Astrocyte (in vitro differentiated cells and primary cell): ENCODE data around the gene LMTK2. TPM values are rescaled to one million over a fixed set of nuclear protein-coding genes. Genes with fewer than 3 reads are reported as not detected.

Source experiments
- DNase-seq: peaks from one replicate; pipeline ENCODE4 v3.0.0-alpha.2; 2010; ENCODE audit warnings: low read depth
- FAIRE-seq: peaks from 2 replicates; lab custom pipeline; 2011; peaks lifted over from hg19 to GRCh38; lab: Jason Lieb, UNC
- H2AFZ ChIP-seq: 2 replicates; pipeline ENCODE4 v1.6.0; 2012; ENCODE audit warnings: low read depth, low read length, inconsistent platforms
- H3K27ac ChIP-seq: 2 replicates; pipeline ENCODE4 v1.5.1; 2011; ENCODE audit warnings: low read depth, low read length, inconsistent platforms
- H3K27me3 ChIP-seq: 2 replicates; pipeline ENCODE4 v1.6.0; 2011; ENCODE audit warnings: low read length, inconsistent platforms; ENCODE audit not compliant: insufficient read depth
- H3K36me3 ChIP-seq: 2 replicates; pipeline ENCODE4 v1.5.1; 2011; ENCODE audit warnings: low read length, inconsistent platforms; ENCODE audit not compliant: insufficient read depth
- H3K4me1 ChIP-seq: 2 replicates; pipeline ENCODE4 v1.5.1; 2011; ENCODE audit warnings: low read length, inconsistent platforms; ENCODE audit not compliant: insufficient read depth
- H3K4me2 ChIP-seq: 2 replicates; pipeline ENCODE4 v1.6.0; 2012; ENCODE audit warnings: low read length, inconsistent platforms
- H3K4me3 ChIP-seq: 2 replicates; pipeline ENCODE4 v1.5.1; 2011; ENCODE audit warnings: low read depth, mild to moderate bottlenecking, low read length, inconsistent platforms; ENCODE audit not compliant: insufficient read depth
- H3K79me2 ChIP-seq: 2 replicates; pipeline ENCODE4 v1.6.0; 2012; ENCODE audit warnings: mild to moderate bottlenecking, low read length, inconsistent platforms; ENCODE audit not compliant: insufficient read depth
- H3K9ac ChIP-seq: 2 replicates; pipeline ENCODE4 v1.6.0; 2012; ENCODE audit warnings: mild to moderate bottlenecking, low read length, inconsistent platforms
- H3K9me3 ChIP-seq: 2 replicates; pipeline ENCODE4 v1.5.1; 2012; ENCODE audit warnings: low read depth, mild to moderate bottlenecking, low read length, inconsistent platforms; ENCODE audit not compliant: insufficient read depth
- H4K20me1 ChIP-seq: 2 replicates; pipeline ENCODE4 v1.6.0; 2012; ENCODE audit warnings: low read length, inconsistent platforms; ENCODE audit not compliant: insufficient read depth
- H3K27ac Mint-ChIP-seq: one replicate; pipeline ENCODE4 v1.8.0; 2021; ENCODE audit warnings: mild to moderate bottlenecking, mixed read lengths; ENCODE audit not compliant: unreplicated experiment
- H3K27me3 Mint-ChIP-seq: one replicate; pipeline ENCODE4 v1.8.0; 2021; ENCODE audit warnings: low read depth, mixed read lengths; ENCODE audit not compliant: unreplicated experiment
- H3K36me3 Mint-ChIP-seq: one replicate; pipeline ENCODE4 v1.8.0; 2021; ENCODE audit warnings: low read depth, mixed read lengths; ENCODE audit not compliant: unreplicated experiment
- H3K4me1 Mint-ChIP-seq: one replicate; pipeline ENCODE4 v1.8.0; 2021; ENCODE audit warnings: low read depth, mixed read lengths; ENCODE audit not compliant: unreplicated experiment
- H3K4me3 Mint-ChIP-seq: one replicate; pipeline ENCODE4 v1.8.0; 2021; ENCODE audit warnings: mild to moderate bottlenecking, moderate library complexity, mixed read lengths; ENCODE audit not compliant: unreplicated experiment
- H3K9me3 Mint-ChIP-seq: one replicate; pipeline ENCODE4 v1.8.0; 2021; ENCODE audit warnings: mild to moderate bottlenecking, mixed read lengths; ENCODE audit not compliant: unreplicated experiment
- CTCF ChIP-seq: IDR thresholded peaks from 2 replicates; pipeline ENCODE4 v1.5.1; 2011; ENCODE audit warnings: low read depth, mild to moderate bottlenecking, inconsistent platforms, low read length, moderate library complexity; ENCODE audit not compliant: insufficient read depth
- EZH2 ChIP-seq: IDR thresholded peaks from 2 replicates; pipeline ENCODE4 v1.6.1; 2012; ENCODE audit warnings: mild to moderate bottlenecking, low read length, inconsistent platforms; ENCODE audit not compliant: insufficient read depth
- total RNA-seq: library from RNA; stranded (reverse); gene quantifications from 2 replicates; pipeline ENCODE4 v1.2.1, GENCODE V29; 2021

Gene LMTK2
- total RNA-seq, 1 donor from 2014 or later = 15.2 TPM

- no peaks in the 10 kb centered on the region for H3K9me3 ChIP-seq
- Mint-ChIP-seq H3K27me3 (no peaks in the 10 kb centered on the region), H3K4me1 (peaks cover 7% of the 10 kb centered on the region), H3K4me3 (no peak overlapping the region), H3K27ac (no peak overlapping the region), H3K36me3 (peaks cover 7% of the 10 kb centered on the region), H3K9me3 (no peaks in the 10 kb centered on the region)
- H3K4me1 ChIP-seq = peaks cover 5% of the 10 kb centered on the region
- no peak overlapping the region for H3K4me2 ChIP-seq
- FAIRE-seq (no peak), DNase-seq (no peak)
- TF ChIP-seq CTCF (no peak), EZH2 (no peak)
- no peak overlapping the region for H3K9ac ChIP-seq
- no peaks in the 10 kb centered on the region for H3K36me3 ChIP-seq
- H3K79me2 ChIP-seq = no peaks in the 10 kb centered on the region
- H3K4me3 ChIP-seq = no peak overlapping the region
- H2AFZ ChIP-seq = no peak overlapping the region
- H3K27me3 ChIP-seq = no peaks in the 10 kb centered on the region
- H3K27ac ChIP-seq = no peak overlapping the region
- H4K20me1 ChIP-seq = no peaks in the 10 kb centered on the region
These were observed 102.7 kb downstream of the LMTK2 start for GRCh38 chr7:98209166-98209920.

DNA sequence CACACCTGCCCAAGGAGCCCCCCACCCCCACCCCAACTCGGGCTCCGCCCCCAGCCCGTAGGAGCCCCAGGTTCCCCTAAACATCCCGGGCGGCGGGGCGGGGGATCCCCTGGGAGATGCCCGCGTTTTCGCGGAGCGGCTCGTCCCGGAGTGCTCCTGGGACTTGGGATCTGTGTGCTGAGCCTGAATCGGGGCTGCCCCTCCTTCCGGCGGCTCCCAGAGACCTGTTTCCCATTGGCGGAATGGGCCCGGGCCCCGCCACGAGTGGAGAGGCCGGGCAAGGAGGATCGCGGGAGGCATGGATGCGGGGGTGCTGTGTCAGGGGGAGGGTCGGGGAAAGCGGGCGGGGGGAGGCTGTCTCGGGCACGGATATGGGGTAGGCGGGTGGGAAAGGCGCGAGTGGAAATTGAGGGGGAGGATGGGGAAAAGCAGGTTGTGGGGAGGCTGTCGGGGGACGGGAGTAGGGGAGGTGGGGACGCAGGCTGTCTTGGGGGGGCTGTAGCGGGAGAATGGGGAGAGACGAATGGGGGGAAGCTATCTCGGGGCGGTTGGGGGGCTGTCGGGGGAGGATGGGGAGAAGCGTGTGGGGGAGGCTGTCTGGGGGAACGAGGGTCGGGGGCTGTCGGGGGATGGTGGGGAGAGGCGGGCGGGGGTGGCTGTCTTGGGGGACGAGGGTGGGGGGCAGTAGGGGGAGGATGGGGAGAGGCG, 104.0 kb downstream of the LMTK2 start:
- DNase-seq (no peak), FAIRE-seq (no peak)
- Histone ChIP-seq H3K9ac (peak overlapping the region; percentile 31), H3K27me3 (no peaks in the 10 kb centered on the region), H3K9me3 (no peaks in the 10 kb centered on the region), H3K4me2 (peak overlapping the region; percentile 79), H3K27ac (no peak overlapping the region), H3K79me2 (no peaks in the 10 kb centered on the region), H2AFZ (no peak overlapping the region), H3K36me3 (no peaks in the 10 kb centered on the region), H4K20me1 (no peaks in the 10 kb centered on the region), H3K4me1 (peaks cover 5% of the 10 kb centered on the region), H3K4me3 (peak overlapping the region; percentile 33)
- Mint-ChIP-seq H3K36me3 (peaks cover 10% of the 10 kb centered on the region), H3K4me3 (no peak overlapping the region), H3K4me1 (peaks cover 7% of the 10 kb centered on the region), H3K9me3 (no peaks in the 10 kb centered on the region), H3K27ac (no peak overlapping the region), H3K27me3 (no peaks in the 10 kb centered on the region)
- no peak for TF ChIP-seq CTCF
- no peak for TF ChIP-seq EZH2
